Mononuclear cell (primary cell): ENCODE data around the gene TOX4. TPM values are rescaled to one million over a fixed set of nuclear protein-coding genes. Genes with fewer than 3 reads are reported as not detected.

Experiments
- H3K27me3 ChIP-seq: 2 replicates; pipeline ENCODE4 v1.6.0; 2011; ENCODE audit warnings: low read length, control low read depth; ENCODE audit not compliant: insufficient read depth
- H3K4me1 ChIP-seq: 2 replicates; pipeline ENCODE4 v1.5.1; 2011; ENCODE audit warnings: mild to moderate bottlenecking, low read length, control low read depth; ENCODE audit not compliant: insufficient read depth
- H3K4me3 ChIP-seq: 2 replicates; pipeline ENCODE4 v1.5.1; 2011; ENCODE audit warnings: mild to moderate bottlenecking, low read length, moderate library complexity
- H3K9me3 ChIP-seq: 2 replicates; pipeline ENCODE4 v1.5.1; 2011; ENCODE audit warnings: low read depth, mild to moderate bottlenecking, control low read depth, low read length
- total RNA-seq: library from RNA; depleted of rRNA; stranded (reverse); fragments of >200 nt; gene quantifications from one replicate; pipeline ENCODE4 v1.2.3, GENCODE V29; 2012

TOX4 gene
- total RNA-seq, 1 donor = 51.1 TPM

GRCh38 chr14:21521501-21521900, 44.5 kb downstream of the TOX4 start:
- peaks cover 1% of the 10 kb centered on the region for H3K4me1 ChIP-seq
- no peaks in the 10 kb centered on the region for H3K9me3 ChIP-seq
- H3K27me3 ChIP-seq = no peaks in the 10 kb centered on the region
- no peak overlapping the region for H3K4me3 ChIP-seq

GRCh38 chr14:21523203-21523602, 46.2 kb downstream of the TOX4 start:
- Histone ChIP-seq H3K9me3 (no peaks in the 10 kb centered on the region), H3K27me3 (no peaks in the 10 kb centered on the region), H3K4me1 (peaks cover 13% of the 10 kb centered on the region), H3K4me3 (no peak overlapping the region)

GRCh38 chr14:21524575-21525490, 47.8 kb downstream of the TOX4 start:
- Histone ChIP-seq H3K9me3 (no peaks in the 10 kb centered on the region), H3K4me3 (no peak overlapping the region), H3K27me3 (no peaks in the 10 kb centered on the region), H3K4me1 (peaks cover 13% of the 10 kb centered on the region)

- Histone ChIP-seq H3K4me1 (peaks cover 13% of the 10 kb centered on the region), H3K9me3 (no peaks in the 10 kb centered on the region), H3K27me3 (no peaks in the 10 kb centered on the region), H3K4me3 (no peak overlapping the region)
Observed at GRCh38 chr14:21525571-21525961, 48.6 kb downstream of the TOX4 start.

GRCh38 chr14:21525962-21526671, 49.1 kb downstream of the TOX4 start, which contains the start of gene SALL2:
Gene SALL2, minus strand, starts transcription at chr14:21526346. Its CDS starts 219 bp downstream, at chr14:21526127.
- Histone ChIP-seq H3K4me3 (peak within 1 kb of the TSS; percentile 32), H3K27me3 (no peaks in the 10 kb centered on the region), H3K9me3 (no peaks in the 10 kb centered on the region), H3K4me1 (peaks cover 13% of the 10 kb centered on the region)

GRCh38 chr14:21526672-21527317, 49.8 kb downstream of the TOX4 start:
- no peaks in the 10 kb centered on the region for H3K9me3 ChIP-seq
- H3K4me1 ChIP-seq = peaks cover 13% of the 10 kb centered on the region
- peak overlapping the region; percentile 32 for H3K4me3 ChIP-seq
- H3K27me3 ChIP-seq = no peaks in the 10 kb centered on the region

- Histone ChIP-seq H3K4me1 (peaks cover 13% of the 10 kb centered on the region), H3K27me3 (no peaks in the 10 kb centered on the region), H3K9me3 (no peaks in the 10 kb centered on the region), H3K4me3 (no peak overlapping the region)
Observed at GRCh38 chr14:21527318-21527679, 50.3 kb downstream of the TOX4 start.

GRCh38 chr14:21528381-21529348, 51.7 kb downstream of the TOX4 start:
- H3K4me3 ChIP-seq = no peak overlapping the region
- no peaks in the 10 kb centered on the region for H3K27me3 ChIP-seq
- peaks cover 13% of the 10 kb centered on the region for H3K4me1 ChIP-seq
- H3K9me3 ChIP-seq = no peaks in the 10 kb centered on the region

- H3K9me3 ChIP-seq = no peaks in the 10 kb centered on the region
- H3K4me3 ChIP-seq = no peak overlapping the region
- H3K4me1 ChIP-seq = peaks cover 13% of the 10 kb centered on the region
- H3K27me3 ChIP-seq = peaks cover 5% of the 10 kb centered on the region
Observed at GRCh38 chr14:21529515-21529914, 52.5 kb downstream of the TOX4 start.

- Histone ChIP-seq H3K9me3 (no peaks in the 10 kb centered on the region), H3K4me1 (peaks cover 3% of the 10 kb centered on the region), H3K4me3 (no peak overlapping the region), H3K27me3 (peaks cover 34% of the 10 kb centered on the region)
Observed at GRCh38 chr14:21533294-21533693, 56.3 kb downstream of the TOX4 start.

- peaks cover 3% of the 10 kb centered on the region for H3K4me1 ChIP-seq
- no peaks in the 10 kb centered on the region for H3K9me3 ChIP-seq
- H3K4me3 ChIP-seq = no peak overlapping the region
- H3K27me3 ChIP-seq = peaks cover 47% of the 10 kb centered on the region
Observed at GRCh38 chr14:21534576-21534975, 57.6 kb downstream of the TOX4 start.

GRCh38 chr14:21535545-21536417, 58.8 kb downstream of the TOX4 start:
- no peak overlapping the region for H3K4me3 ChIP-seq
- H3K4me1 ChIP-seq = peaks cover 3% of the 10 kb centered on the region
- H3K9me3 ChIP-seq = no peaks in the 10 kb centered on the region
- H3K27me3 ChIP-seq = peaks cover 49% of the 10 kb centered on the region

GRCh38 chr14:21536418-21537089, 59.6 kb downstream of the TOX4 start:
- Histone ChIP-seq H3K27me3 (peaks cover 49% of the 10 kb centered on the region), H3K9me3 (no peaks in the 10 kb centered on the region), H3K4me3 (no peak overlapping the region), H3K4me1 (peaks cover 3% of the 10 kb centered on the region)
